Measurements from ENCODE around the gene PRKCE. TPM values are rescaled to one million over a fixed set of nuclear protein-coding genes. Genes with fewer than 3 reads are reported as not detected.

PRKCE gene
- total RNA-seq, 1 experiment from 2014 or later = 4.4 TPM

DNA sequence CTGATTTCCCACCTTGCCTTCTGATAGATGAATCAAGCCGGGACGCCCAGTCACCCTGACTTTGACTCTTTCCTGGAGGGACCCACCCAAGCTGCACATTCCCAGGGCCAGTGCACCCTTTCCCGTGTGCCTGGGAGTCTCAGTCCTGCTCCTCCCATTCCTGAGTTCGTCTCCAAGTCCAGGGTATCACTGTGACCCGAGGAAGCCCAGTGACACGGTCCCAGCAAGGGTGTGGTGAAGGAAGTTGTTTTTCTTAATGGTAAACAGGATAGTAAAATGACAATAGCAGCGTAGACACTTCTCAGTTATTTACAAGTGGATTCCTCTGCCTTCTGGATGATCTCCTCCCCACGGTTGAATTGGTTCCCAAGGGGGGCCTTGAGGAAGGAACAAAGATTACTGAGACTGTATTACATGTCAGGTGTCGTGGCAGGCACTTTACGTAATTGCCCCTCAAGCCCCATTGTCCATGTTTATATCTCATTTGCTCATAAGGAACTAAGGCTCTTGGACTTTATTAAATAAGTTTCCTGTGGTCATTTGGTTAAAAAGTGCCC lies 123.3 kb downstream of the PRKCE start:
- TF ChIP-seq, protein P1, sequence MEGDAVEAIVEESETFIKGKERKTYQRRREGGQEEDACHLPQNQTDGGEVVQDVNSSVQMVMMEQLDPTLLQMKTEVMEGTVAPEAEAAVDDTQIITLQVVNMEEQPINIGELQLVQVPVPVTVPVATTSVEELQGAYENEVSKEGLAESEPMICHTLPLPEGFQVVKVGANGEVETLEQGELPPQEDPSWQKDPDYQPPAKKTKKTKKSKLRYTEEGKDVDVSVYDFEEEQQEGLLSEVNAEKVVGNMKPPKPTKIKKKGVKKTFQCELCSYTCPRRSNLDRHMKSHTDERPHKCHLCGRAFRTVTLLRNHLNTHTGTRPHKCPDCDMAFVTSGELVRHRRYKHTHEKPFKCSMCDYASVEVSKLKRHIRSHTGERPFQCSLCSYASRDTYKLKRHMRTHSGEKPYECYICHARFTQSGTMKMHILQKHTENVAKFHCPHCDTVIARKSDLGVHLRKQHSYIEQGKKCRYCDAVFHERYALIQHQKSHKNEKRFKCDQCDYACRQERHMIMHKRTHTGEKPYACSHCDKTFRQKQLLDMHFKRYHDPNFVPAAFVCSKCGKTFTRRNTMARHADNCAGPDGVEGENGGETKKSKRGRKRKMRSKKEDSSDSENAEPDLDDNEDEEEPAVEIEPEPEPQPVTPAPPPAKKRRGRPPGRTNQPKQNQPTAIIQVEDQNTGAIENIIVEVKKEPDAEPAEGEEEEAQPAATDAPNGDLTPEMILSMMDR (IDR thresholded peaks at IDR 0.05; ENCODE audit: insufficient read depth in 1 of 2, low read depth in 1 of 2, low read length in 1 of 2, severe bottlenecking in 1 of 2, unreplicated experiment in 1 of 2) = no peak
- no peaks in the 10 kb centered on the region for H3K9me3 ChIP-seq
- H3K27me3 ChIP-seq (replicated peaks; ENCODE audit: control insufficient read depth, insufficient read depth, low read length) = no peaks in the 10 kb centered on the region; the same call in 1 of the 2 replicates
- no TSS peak for BruUV-seq (replicated peaks)
- H3K36me3 ChIP-seq (ENCODE audit: control insufficient read depth, insufficient read depth, low read length) = no peaks in the 10 kb centered on the region
- 0 out of 2 replicates have a peak, but pooled peaks cover 5% of the 10 kb centered on the region for H3K4me1 ChIP-seq
- H3K4me1 Mint-ChIP-seq (ENCODE audit: low read depth, unreplicated experiment) = no peaks in the 10 kb centered on the region
- H3K27ac Mint-ChIP-seq (ENCODE audit: unreplicated experiment) = no peak overlapping the region
- ChIA-PET CTCF (no interaction called here), POLR2A (no interaction called here)
- intact Hi-C loops (cut with micrococcal nuclease; ENCODE audit: unreplicated experiment) = no loop called here
- H3K27me3 Mint-ChIP-seq (ENCODE audit: insufficient read depth, unreplicated experiment) = peaks cover 3% of the 10 kb centered on the region
- no peaks in the 10 kb centered on the region for H3K36me3 Mint-ChIP-seq (ENCODE audit: insufficient read depth, unreplicated experiment)
- no peaks in the 10 kb centered on the region for H3K9me3 Mint-ChIP-seq (ENCODE audit: unreplicated experiment)
- H3K4me3 ChIP-seq (ENCODE audit: low read depth, low read length) = no peak overlapping the region
- no peak for DNase-seq
- H3K4me3 Mint-ChIP-seq (ENCODE audit: unreplicated experiment) = no peak overlapping the region

DNA sequence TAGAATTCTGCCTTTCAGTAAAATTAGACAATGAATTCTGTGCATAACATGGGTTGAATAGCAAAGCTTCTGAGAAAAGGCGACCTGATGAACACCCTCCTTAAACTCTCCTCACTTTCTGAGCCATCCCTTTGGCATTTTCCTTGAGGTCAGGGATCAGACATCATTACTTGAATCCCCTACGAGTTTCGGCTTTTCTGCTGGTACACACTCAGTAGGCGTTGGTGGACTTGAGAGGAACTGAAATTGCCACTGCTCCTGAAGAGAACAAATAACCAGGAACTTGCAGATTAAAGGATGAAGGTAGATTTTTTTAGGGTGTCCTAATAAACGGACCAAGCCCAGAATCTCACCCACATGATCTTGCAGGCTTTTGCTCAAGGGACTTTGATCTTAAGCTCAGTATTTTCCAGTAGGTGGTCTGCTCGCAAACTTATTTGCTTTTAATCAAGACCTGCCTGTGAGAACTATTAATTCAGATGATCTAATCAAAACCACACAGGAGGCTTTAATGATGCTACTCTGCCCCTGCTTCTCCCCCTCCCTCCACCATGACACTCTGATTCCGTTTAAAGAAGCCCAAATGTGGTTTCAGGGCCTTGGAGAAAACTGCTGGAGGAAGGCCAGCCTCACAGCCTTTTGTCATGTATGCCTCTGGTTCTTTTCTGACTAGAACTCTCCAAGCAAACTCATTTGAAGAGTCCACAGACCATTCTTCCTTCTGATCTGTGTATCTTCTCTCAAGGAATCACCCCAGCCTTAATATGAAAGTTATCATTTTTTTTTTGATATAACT lies 124.9 kb downstream of the PRKCE start:
- BruUV-seq (replicated peaks) = no TSS peak
- Mint-ChIP-seq H3K4me1 (ENCODE audit: low read depth, unreplicated experiment) (no peaks in the 10 kb centered on the region), H3K4me3 (ENCODE audit: unreplicated experiment) (no peak overlapping the region), H3K27me3 (ENCODE audit: insufficient read depth, unreplicated experiment) (no peaks in the 10 kb centered on the region), H3K36me3 (ENCODE audit: insufficient read depth, unreplicated experiment) (no peaks in the 10 kb centered on the region), H3K27ac (ENCODE audit: unreplicated experiment) (no peak overlapping the region), H3K9me3 (ENCODE audit: unreplicated experiment) (no peaks in the 10 kb centered on the region)
- Histone ChIP-seq H3K9me3 (no peaks in the 10 kb centered on the region), H3K27me3 (replicated peaks; ENCODE audit: control insufficient read depth, insufficient read depth, low read length) (no peaks in the 10 kb centered on the region; the same call in 1 of the 2 replicates), H3K4me1 (0 out of 2 replicates have a peak, but pooled peaks cover 5% of the 10 kb centered on the region), H3K4me3 (ENCODE audit: low read depth, low read length) (no peak overlapping the region), H3K36me3 (ENCODE audit: control insufficient read depth, insufficient read depth, low read length) (no peaks in the 10 kb centered on the region)
- ChIA-PET POLR2A (no interaction called here), CTCF (no interaction called here)
- intact Hi-C loops (cut with micrococcal nuclease; ENCODE audit: unreplicated experiment) = no loop called here
- no peak for DNase-seq
- TF ChIP-seq, protein P1 (IDR thresholded peaks at IDR 0.05; ENCODE audit: insufficient read depth in 1 of 2, low read depth in 1 of 2, low read length in 1 of 2, severe bottlenecking in 1 of 2, unreplicated experiment in 1 of 2) = no peak

DNA sequence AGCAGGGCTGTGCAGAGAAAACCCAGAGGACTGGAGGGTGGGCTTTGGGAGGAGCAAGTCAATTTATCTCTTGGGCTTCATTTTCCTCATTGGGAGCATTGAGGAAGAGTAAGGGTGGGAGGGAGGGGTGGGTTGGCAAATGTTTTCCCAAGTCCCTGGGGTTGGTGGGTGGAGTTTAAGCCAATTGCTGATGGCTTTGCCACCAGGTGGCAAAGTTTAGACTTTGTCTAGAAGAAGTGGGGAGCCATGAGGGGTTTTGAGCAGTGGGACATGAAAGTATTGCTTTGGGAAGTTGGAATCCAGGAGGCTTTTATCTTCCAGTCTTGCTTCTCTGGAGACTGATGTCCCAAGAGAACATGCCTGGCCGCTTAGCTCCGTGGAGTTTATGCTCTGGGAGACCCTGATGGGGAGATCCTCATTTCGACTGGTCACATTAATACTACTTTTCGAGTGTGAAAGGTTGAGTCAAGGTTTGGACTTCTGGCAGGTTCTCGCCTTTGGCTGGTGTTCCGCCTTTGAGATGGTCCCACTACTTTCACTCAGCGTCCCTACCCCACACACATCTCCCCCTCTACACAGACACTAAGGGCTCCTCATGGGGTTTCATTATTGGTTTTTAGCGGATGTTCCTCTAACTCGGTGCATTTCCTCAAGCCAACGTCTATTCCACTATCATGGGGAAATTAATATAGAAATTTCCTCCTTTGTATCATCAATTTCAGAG lies 126.7 kb downstream of the PRKCE start:
- Mint-ChIP-seq H3K9me3 (ENCODE audit: unreplicated experiment) (no peaks in the 10 kb centered on the region), H3K27me3 (ENCODE audit: insufficient read depth, unreplicated experiment) (no peaks in the 10 kb centered on the region), H3K4me1 (ENCODE audit: low read depth, unreplicated experiment) (no peaks in the 10 kb centered on the region), H3K27ac (ENCODE audit: unreplicated experiment) (no peak overlapping the region), H3K36me3 (ENCODE audit: insufficient read depth, unreplicated experiment) (no peaks in the 10 kb centered on the region), H3K4me3 (ENCODE audit: unreplicated experiment) (no peak overlapping the region)
- TF ChIP-seq, protein P1 (IDR thresholded peaks at IDR 0.05; ENCODE audit: insufficient read depth in 1 of 2, low read depth in 1 of 2, low read length in 1 of 2, severe bottlenecking in 1 of 2, unreplicated experiment in 1 of 2) = no peak
- no peak for DNase-seq
- CTCF ChIA-PET = interaction anchor here (0.6 to 1.5 kb wide), 17 partner anchors 10 to 198 kb away, joined by 3 to 14 read pairs (median 4); no protein-coding TSS in a partner anchor
- no peaks in the 10 kb centered on the region for H3K36me3 ChIP-seq (ENCODE audit: control insufficient read depth, insufficient read depth, low read length)
- intact Hi-C loops (cut with micrococcal nuclease; ENCODE audit: unreplicated experiment) = loop anchor here (1.0 kb wide), 2 partner anchors 135 to 158 kb away; no protein-coding TSS in a partner anchor
- 0 out of 2 replicates have a peak, but pooled peaks cover 5% of the 10 kb centered on the region for H3K4me1 ChIP-seq
- no peaks in the 10 kb centered on the region for H3K9me3 ChIP-seq
- no TSS peak for BruUV-seq (replicated peaks)
- no peak overlapping the region for H3K4me3 ChIP-seq (ENCODE audit: low read depth, low read length)
- POLR2A ChIA-PET = interaction anchor here (0.6 kb wide), 1 partner anchor 111 kb away, joined by 3 read pairs; no protein-coding TSS in a partner anchor
- no peaks in the 10 kb centered on the region; the same call in 1 of the 2 replicates for H3K27me3 ChIP-seq (replicated peaks; ENCODE audit: control insufficient read depth, insufficient read depth, low read length)

All from Caco-2 (cell line).